Gastroesophageal sphincter (tissue), 4 donors: ENCODE results near the gene GPR160. TPM values are rescaled to one million over a fixed set of nuclear protein-coding genes. Genes with fewer than 3 reads are reported as not detected.

Experiments
- ATAC-seq: fragments of 150-250 bp; one replicate; pipeline ENCODE4 v1.9.1; 2016; ENCODE audit warnings: mild to moderate bottlenecking, moderate library complexity
- H3K27ac ChIP-seq, 4 donors: fragments of 200-600 bp; sonication (generic) in 3 of 4; 1 replicate in 3 of 4; 2 replicates in 1 of 4; pipeline ENCODE4 v1.5.1; 2016 to 2019
- H3K27me3 ChIP-seq: fragments of 200-600 bp; sonication (generic); one replicate; pipeline ENCODE4 v1.5.1; 2019
- H3K36me3 ChIP-seq, 2 donors: fragments of 200-600 bp; sonication (generic); one replicate each; pipeline ENCODE4 v1.5.1; 2019; ENCODE audit warnings: control low read depth in 1 of 2
- H3K4me1 ChIP-seq, 3 donors: fragments of 200-600 bp; sonication (generic); 1 replicate in 2 of 3; 2 replicates in 1 of 3; pipeline ENCODE4 v1.5.1; 2016 to 2019; ENCODE audit warnings: control low read depth in 2 of 3
- H3K4me3 ChIP-seq, 2 donors: fragments of 200-600 bp; sonication (generic); one replicate each; pipeline ENCODE4 v1.5.1; 2019; ENCODE audit warnings: mild to moderate bottlenecking in 1 of 2, moderate library complexity in 1 of 2
- H3K9me3 ChIP-seq, 3 donors: fragments of 200-600 bp; sonication (generic); one replicate each; pipeline ENCODE4 v1.5.1; 2017 to 2019; ENCODE audit warnings: control low read depth in 2 of 3
- CTCF ChIP-seq, 4 experiments: fragments of 200-600 bp in 2 of 4; fragments of 450-650 bp in 2 of 4; sonication (generic) in 1 of 4; IDR thresholded peaks; one replicate each; pipeline ENCODE4 v1.5.1; 2017 to 2019; ENCODE audit warnings: antibody characterized with exemption in 4 of 4, mild to moderate bottlenecking in 2 of 4, moderate library complexity in 2 of 4
- EP300 ChIP-seq: sonication (generic); formaldehyde crosslinking; IDR thresholded peaks from one replicate; pipeline ENCODE4 v1.6.1; 2017; ENCODE audit warnings: antibody characterized with exemption, mild to moderate bottlenecking
- POLR2A ChIP-seq, 2 donors: fragments of 450-650 bp; IDR thresholded peaks; one replicate each; pipeline ENCODE4 v1.6.1; 2017; ENCODE audit warnings: antibody characterized with exemption in 2 of 2, mild to moderate bottlenecking in 2 of 2, moderate library complexity in 1 of 2
- POLR2AphosphoS5 ChIP-seq: sonication (generic); formaldehyde crosslinking; IDR thresholded peaks from one replicate; pipeline ENCODE4 v1.6.1; 2017; ENCODE audit warnings: antibody characterized with exemption
- WGBS, 2 donors: methylation state at CpG; one replicate each; pipeline ENCODE4 v1.1.5; 2018; ENCODE audit warnings: low coverage in 1 of 2; 5-methylcytosine and 5-hydroxymethylcytosine counted together
- total RNA-seq, 4 donors: library from RNA; depleted of rRNA; stranded (reverse); fragments of >200 nt; gene quantifications; one replicate each; pipeline ENCODE4 v1.1.0, GENCODE V29; 2016

GPR160 gene
- total RNA-seq, 4 donors from 2014 or later, result 0.31 to 4.3 (median 0.94) TPM

GRCh38 chr3:170023165-170023564 lies 14.6 kb upstream of the GPR160 start:
- H3K36me3 ChIP-seq, result no peaks in the 10 kb centered on the region
- no peak overlapping the region for H3K27ac ChIP-seq
- WGBS, 2 donors, result 48 to 70% methylated on average over 1 of the region's 1 CpG
- no peak for ATAC-seq
- TF ChIP-seq CTCF (IDR thresholded peaks at IDR 0.05), result no peak
- no peak for TF ChIP-seq POLR2AphosphoS5
- no peak for TF ChIP-seq EP300
- TF ChIP-seq POLR2A (IDR thresholded peaks at IDR 0.05), result no peak
- H3K27me3 ChIP-seq, result no peaks in the 10 kb centered on the region
- H3K9me3 ChIP-seq, result no peaks in the 10 kb centered on the region
- H3K4me1 ChIP-seq, result no peaks in the 10 kb centered on the region
- H3K4me3 ChIP-seq, result no peak overlapping the region

- Histone ChIP-seq H3K9me3 (no peaks in the 10 kb centered on the region), H3K27me3 (no peaks in the 10 kb centered on the region), H3K4me1 (no peaks in the 10 kb centered on the region), H3K36me3 (no peaks in the 10 kb centered on the region), H3K4me3 (no peak overlapping the region), H3K27ac (no peak overlapping the region)
- ATAC-seq, result no peak
- 79 to 100% methylated on average over 1 to 4 of the region's 4 CpGs for WGBS, 2 donors
- TF ChIP-seq CTCF (IDR thresholded peaks at IDR 0.05) (no peak), POLR2A (IDR thresholded peaks at IDR 0.05) (no peak)
Observed at GRCh38 chr3:170024581-170024980, 13.2 kb upstream of the GPR160 start.

DNA sequence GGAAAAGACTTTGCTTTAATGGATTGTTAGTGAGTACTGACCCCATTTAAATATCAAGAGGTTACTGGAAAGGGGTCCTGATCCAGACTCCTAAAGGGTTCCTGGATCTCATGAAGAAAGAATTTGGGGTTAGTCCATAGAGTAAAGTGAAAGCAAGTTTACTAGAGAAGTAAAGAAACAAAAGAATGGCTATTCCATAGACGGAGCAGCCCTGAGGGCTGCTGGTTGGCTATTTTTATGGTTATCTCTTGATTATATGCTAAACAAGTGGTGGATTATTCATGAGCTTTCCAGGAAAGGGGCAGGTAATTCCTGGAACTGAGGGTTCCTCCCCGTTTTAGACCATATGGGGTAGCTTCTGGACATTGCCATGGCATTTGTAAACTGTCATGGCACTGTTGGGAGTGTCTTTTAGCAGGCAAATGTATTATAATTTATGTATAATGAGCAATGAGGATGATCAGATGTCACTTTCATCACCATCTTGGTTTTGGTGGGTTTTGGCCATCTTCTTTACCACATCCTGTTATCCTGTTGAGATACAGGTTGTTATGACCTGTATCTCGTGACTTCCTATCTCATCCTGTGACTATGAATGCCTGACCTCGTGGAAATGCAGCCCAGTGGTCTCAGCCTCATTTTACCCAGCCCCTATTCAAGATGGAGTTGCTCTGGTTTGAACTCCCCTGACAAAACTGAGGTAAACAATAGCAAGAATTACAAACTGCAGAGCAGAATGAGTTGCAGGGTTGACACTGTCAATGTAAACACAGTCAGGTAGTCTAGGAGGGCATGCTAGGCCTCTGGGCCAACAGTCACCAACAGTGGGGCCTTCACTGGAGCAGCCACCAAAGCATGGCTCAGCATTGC lies 10.3 kb upstream of the GPR160 start:
- H3K4me1 ChIP-seq, result no peaks in the 10 kb centered on the region
- ATAC-seq, result no peak
- H3K27ac ChIP-seq, result no peak overlapping the region
- 69 to 70% methylated on average over 2 of the region's 4 CpGs for WGBS, 2 donors
- H3K4me3 ChIP-seq, result no peak overlapping the region
- no peak for TF ChIP-seq EP300
- TF ChIP-seq POLR2AphosphoS5, result no peak
- no peak for TF ChIP-seq CTCF (IDR thresholded peaks at IDR 0.05)
- TF ChIP-seq POLR2A (IDR thresholded peaks at IDR 0.05), result no peak
- H3K27me3 ChIP-seq, result peaks cover 4% of the 10 kb centered on the region
- H3K36me3 ChIP-seq, result no peaks in the 10 kb centered on the region
- no peaks in the 10 kb centered on the region for H3K9me3 ChIP-seq

- TF ChIP-seq CTCF (IDR thresholded peaks at IDR 0.05) (no peak), EP300 (no peak), POLR2AphosphoS5 (no peak), POLR2A (IDR thresholded peaks at IDR 0.05) (no peak)
- H3K36me3 ChIP-seq, result no peaks in the 10 kb centered on the region
- peaks cover 0 to 13% (median 10%) of the 10 kb centered on the region in 3 donors for H3K4me1 ChIP-seq
- H3K9me3 ChIP-seq, result no peaks in the 10 kb centered on the region
- no peak overlapping the region for H3K4me3 ChIP-seq
- peaks cover 41% of the 10 kb centered on the region for H3K27me3 ChIP-seq
- WGBS, 2 donors, result 73 to 74% methylated on average over 5 to 6 of the region's 8 CpGs
- no peak overlapping the region for H3K27ac ChIP-seq
- no peak for ATAC-seq
Observed at GRCh38 chr3:170033489-170033888, 4.3 kb upstream of the GPR160 start.
